Neuronal stem cell (in vitro differentiated cells): ENCODE results near the gene RDH14.

ENCODE experiments used
- DNase-seq: peaks from one replicate; pipeline ENCODE4 v3.0.0-alpha.2; 2013; ENCODE audit warnings: low spot score
- H2AFZ ChIP-seq: one replicate; pipeline ENCODE4 v1.6.1; 2013; ENCODE audit warnings: mild to moderate bottlenecking, low read length, inconsistent platforms
- H2AK5ac ChIP-seq: 2 replicates; pipeline ENCODE4 v1.6.1; 2013; ENCODE audit warnings: low read depth, mild to moderate bottlenecking, inconsistent platforms, low read length, moderate library complexity, mixed read lengths
- H2BK120ac ChIP-seq: 2 replicates; pipeline ENCODE4 v1.6.1; 2013; ENCODE audit warnings: low read depth, mild to moderate bottlenecking, inconsistent platforms, low read length, moderate library complexity, mixed read lengths
- H2BK12ac ChIP-seq: one replicate; pipeline ENCODE4 v1.6.1; 2013; ENCODE audit warnings: low read length, inconsistent platforms
- H2BK15ac ChIP-seq: 2 replicates; pipeline ENCODE4 v1.6.1; 2013; ENCODE audit warnings: mild to moderate bottlenecking, low read length, inconsistent platforms, mixed read lengths
- H2BK5ac ChIP-seq: one replicate; pipeline ENCODE4 v1.6.1; 2013; ENCODE audit warnings: inconsistent platforms, mild to moderate bottlenecking, low read length, moderate library complexity
- H3K14ac ChIP-seq: one replicate; pipeline ENCODE4 v1.6.1; 2013; ENCODE audit warnings: low read length, inconsistent platforms
- H3K18ac ChIP-seq: 2 replicates; pipeline ENCODE4 v1.6.1; 2013; ENCODE audit warnings: low read length, inconsistent platforms
- H3K23ac ChIP-seq: 2 replicates; pipeline ENCODE4 v1.6.1; 2013; ENCODE audit warnings: low read depth, mild to moderate bottlenecking, mixed read lengths, low read length, inconsistent platforms; ENCODE audit not compliant: poor library complexity
- H3K27ac ChIP-seq: replicated peaks from 3 replicates; pipeline ENCODE4 v1.5.1; 2013; ENCODE audit warnings: low read length, inconsistent platforms
- H3K27me3 ChIP-seq, 3 experiments: 2 replicates each; pipeline ENCODE4 v1.6.1; 2013; ENCODE audit warnings: low read length in 3 of 3, mild to moderate bottlenecking in 2 of 3, inconsistent platforms in 1 of 3, low read depth in 1 of 3, mixed read lengths in 1 of 3, moderate library complexity in 1 of 3; ENCODE audit not compliant: control insufficient read depth in 3 of 3, insufficient read depth in 3 of 3
- H3K36me3 ChIP-seq, 2 donors: replicated peaks in 1 of 2; 2 replicates each; pipeline ENCODE4 v1.6.1; 2013; ENCODE audit warnings: low read length in 2 of 2; ENCODE audit not compliant: control insufficient read depth in 2 of 2, insufficient read depth in 2 of 2
- H3K4ac ChIP-seq: 2 replicates; pipeline ENCODE4 v1.6.1; 2013; ENCODE audit warnings: inconsistent platforms, mild to moderate bottlenecking, low read length, moderate library complexity
- H3K4me1 ChIP-seq, 2 donors: 1 replicate in 1 of 2; 2 replicates in 1 of 2; pipeline ENCODE4 v1.6.1; 2013; ENCODE audit warnings: low read length in 2 of 2, low read depth in 1 of 2; ENCODE audit not compliant: control insufficient read depth in 2 of 2, insufficient read depth in 1 of 2
- H3K4me2 ChIP-seq: one replicate; pipeline ENCODE4 v1.6.1; 2013; ENCODE audit warnings: mild to moderate bottlenecking, low read length, inconsistent platforms; ENCODE audit not compliant: insufficient read depth, poor library complexity, severe bottlenecking
- H3K4me3 ChIP-seq, 2 donors: 2 replicates each; pipeline ENCODE4 v1.5.1; 2013; ENCODE audit warnings: low read length in 2 of 2, mild to moderate bottlenecking in 2 of 2, inconsistent platforms in 1 of 2, moderate library complexity in 1 of 2
- H3K79me1 ChIP-seq: one replicate; pipeline ENCODE4 v1.6.1; 2013; ENCODE audit warnings: low read depth, mild to moderate bottlenecking, inconsistent platforms, low read length, moderate library complexity
- H3K9ac ChIP-seq: one replicate; pipeline ENCODE4 v1.6.1; 2013; ENCODE audit warnings: mild to moderate bottlenecking, low read depth, low read length, inconsistent platforms; ENCODE audit not compliant: poor library complexity
- H3K9me3 ChIP-seq, 2 donors: replicated peaks in 1 of 2; 2 replicates each; pipeline versions ENCODE3 to v1.6.1; 2013; ENCODE audit warnings: low read length in 2 of 2, mild to moderate bottlenecking in 2 of 2, inconsistent platforms in 1 of 2, low read depth in 1 of 2, mixed read lengths in 1 of 2, moderate library complexity in 1 of 2; ENCODE audit not compliant: control insufficient read depth in 2 of 2, insufficient read depth in 1 of 2
- H4K8ac ChIP-seq: one replicate; pipeline ENCODE4 v1.6.1; 2013; ENCODE audit warnings: low read depth, mild to moderate bottlenecking, inconsistent platforms, low read length, moderate library complexity
- H4K91ac ChIP-seq: one replicate; pipeline ENCODE4 v1.6.1; 2013; ENCODE audit warnings: low read length, low read depth, mild to moderate bottlenecking, inconsistent platforms; ENCODE audit not compliant: poor library complexity
- WGBS, 2 donors: extraction: QIAGEN DNeasy Blood & Tissue Kit; methylation state at CpG; one replicate each; pipeline ENCODE4 v1.1.7; 2013; ENCODE audit warnings: missing lambda C conversion rate in 2 of 2, mixed read lengths in 1 of 2; ENCODE audit not compliant: insufficient read length in 2 of 2, insufficient replicate concordance in 1 of 2; ENCODE audit errors: extremely low coverage in 2 of 2; 5-methylcytosine and 5-hydroxymethylcytosine counted together

Gene RDH14

DNA sequence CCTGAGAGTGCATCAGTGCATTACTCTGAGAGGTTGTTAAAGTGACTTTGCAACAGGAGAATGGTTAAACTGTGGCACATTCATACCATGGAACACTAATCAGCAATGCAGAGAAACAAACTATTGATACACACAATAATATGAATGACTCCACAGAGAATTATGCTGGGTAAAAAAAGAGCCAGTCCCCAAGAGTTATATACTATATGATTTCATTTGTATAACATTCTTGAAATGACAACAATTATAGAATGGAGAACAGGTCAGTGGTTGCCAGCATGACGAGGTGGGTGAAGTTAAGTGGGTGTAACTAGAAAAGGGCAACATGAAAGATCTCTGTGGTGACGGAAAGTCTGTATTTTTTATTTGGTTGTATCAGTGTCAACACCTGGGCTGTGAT, 31.9 kb upstream of the RDH14 start:
- Histone ChIP-seq H3K36me3 (no peaks in the 10 kb centered on the region), H3K4me1 (no peaks in the 10 kb centered on the region), H3K27me3 (no peaks in the 10 kb centered on the region), H2AFZ (no peak overlapping the region), H3K14ac (no peak overlapping the region), H3K9ac (no peak overlapping the region), H2BK120ac (no peak overlapping the region), H3K4me2 (no peak overlapping the region), H3K23ac (no peak overlapping the region), H3K27ac (no peak overlapping the region), H3K9me3 (no peaks in the 10 kb centered on the region), H2AK5ac (no peak overlapping the region), H3K4me3 (no peak overlapping the region), H3K79me1 (no peaks in the 10 kb centered on the region), H4K8ac (no peak overlapping the region), H4K91ac (no peak overlapping the region), H2BK15ac (no peak overlapping the region), H2BK5ac (no peak overlapping the region), H2BK12ac (no peak overlapping the region), H3K18ac (no peak overlapping the region), H3K4ac (no peak overlapping the region)
- no CpG with 5 or more reads among the region's 2 CpGs for WGBS, 2 donors
- DNase-seq = no peak

DNA sequence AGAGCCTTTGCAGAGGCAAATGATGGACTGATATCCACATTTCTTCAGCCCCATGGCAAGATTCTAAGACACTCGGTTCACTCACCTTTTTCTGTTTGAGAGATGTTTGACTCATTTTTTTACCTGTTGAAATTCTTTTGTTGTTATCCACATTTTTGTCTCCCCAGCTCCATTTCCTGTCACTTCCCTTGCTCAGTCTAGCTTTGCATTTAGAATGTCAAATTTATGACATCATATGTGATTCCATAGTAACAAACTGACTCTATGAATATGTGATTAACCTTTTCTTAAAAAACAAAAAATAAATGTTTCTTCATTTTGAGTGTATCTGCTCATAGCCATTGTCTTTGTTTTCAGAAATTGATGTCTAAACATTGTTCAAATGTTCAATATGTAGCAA, 28.9 kb upstream of the RDH14 start, which contains the start of gene NT5C1B:
Gene NT5C1B, minus strand, starts transcription at position 216 of the 400 bp plus-strand sequence. Its CDS starts 101 bp downstream, at position 115.
- no peak within 1 kb of the TSS for H2BK15ac ChIP-seq

DNA sequence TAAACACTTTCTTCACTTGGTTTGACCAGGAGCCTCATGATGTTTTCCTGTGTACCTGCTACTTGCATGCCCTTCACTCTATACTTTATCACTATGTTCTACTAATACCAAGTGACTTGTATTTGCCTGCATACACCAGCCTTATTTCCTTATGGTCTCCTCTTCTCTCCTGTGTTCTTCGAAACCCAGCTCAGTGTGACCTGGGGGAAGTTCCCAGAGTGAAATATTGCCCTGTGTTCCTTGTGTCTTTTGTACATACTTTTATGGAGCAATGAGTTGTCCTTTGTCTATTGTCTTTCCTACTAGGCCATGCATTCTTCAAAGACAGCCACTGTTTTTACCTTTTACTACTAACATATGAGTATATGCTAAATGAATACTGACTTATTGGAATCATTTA, 28.3 kb upstream of the RDH14 start:
- no peak overlapping the region for H3K18ac ChIP-seq
- DNase-seq = no peak
- H3K4ac ChIP-seq = no peak overlapping the region
- peaks cover 0 to 3% of the 10 kb centered on the region in 2 donors for H3K9me3 ChIP-seq
- no peak overlapping the region for H4K91ac ChIP-seq
- no peak overlapping the region for H2BK12ac ChIP-seq
- H2BK120ac ChIP-seq = no peak overlapping the region
- WGBS, 2 donors = no CpG with 5 or more reads among the region's 1 CpG
- no peak overlapping the region for H4K8ac ChIP-seq
- H3K14ac ChIP-seq = no peak overlapping the region
- no peak overlapping the region for H2BK5ac ChIP-seq
- no peak overlapping the region for H3K23ac ChIP-seq
- H2AK5ac ChIP-seq = no peak overlapping the region
- H3K4me3 ChIP-seq = no peak overlapping the region
- H3K27me3 ChIP-seq = no peaks in the 10 kb centered on the region
- H3K36me3 ChIP-seq = no peaks in the 10 kb centered on the region
- no peak overlapping the region for H2AFZ ChIP-seq
- H3K79me1 ChIP-seq = no peaks in the 10 kb centered on the region
- no peak overlapping the region for H3K27ac ChIP-seq
- no peak overlapping the region for H3K9ac ChIP-seq
- no peak overlapping the region for H3K4me2 ChIP-seq
- no peak overlapping the region for H2BK15ac ChIP-seq
- H3K4me1 ChIP-seq = no peaks in the 10 kb centered on the region

More for the DNA sequence above, 28.9 kb upstream of the RDH14 start, which contains the start of gene NT5C1B:
- Histone ChIP-seq H3K79me1 (no peaks in the 10 kb centered on the region), H2AFZ (no peak within 1 kb of the TSS), H3K4ac (no peak within 1 kb of the TSS), H3K4me3 (no peak within 1 kb of the TSS), H3K27ac (no peak within 1 kb of the TSS), H3K4me1 (no peaks in the 10 kb centered on the region), H3K9ac (no peak within 1 kb of the TSS), H3K23ac (no peak within 1 kb of the TSS), H4K8ac (no peak within 1 kb of the TSS), H2BK5ac (no peak within 1 kb of the TSS), H2AK5ac (no peak within 1 kb of the TSS), H3K9me3 (peaks cover 0 to 3% of the 10 kb centered on the region in 2 donors), H3K36me3 (no peaks in the 10 kb centered on the region), H3K14ac (no peak within 1 kb of the TSS), H4K91ac (no peak within 1 kb of the TSS), H3K27me3 (no peaks in the 10 kb centered on the region), H3K18ac (no peak within 1 kb of the TSS), H3K4me2 (no peak within 1 kb of the TSS), H2BK12ac (no peak within 1 kb of the TSS), H2BK120ac (no peak within 1 kb of the TSS)
- DNase-seq = no peak
- WGBS, 2 donors = no CpG with 5 or more reads among the region's 1 CpG

DNA sequence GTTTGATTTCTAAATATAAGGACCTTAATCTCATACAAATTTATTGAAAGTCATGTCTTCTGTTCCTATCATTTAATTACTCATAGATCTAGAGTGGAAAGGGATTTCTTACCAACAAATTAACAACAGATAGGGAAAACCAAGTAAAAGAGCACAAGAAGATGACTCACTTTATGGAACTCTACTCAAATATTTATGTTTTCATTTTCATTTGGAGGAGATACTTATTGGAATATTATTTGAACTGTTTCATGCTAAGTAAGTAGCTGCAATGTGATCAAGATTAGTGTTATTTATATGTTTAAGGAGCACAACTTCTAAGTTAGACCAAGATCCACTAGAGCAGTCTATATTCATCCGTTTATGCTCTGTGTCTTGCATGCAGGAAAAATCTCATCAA, 27.6 kb upstream of the RDH14 start:
- H2BK5ac ChIP-seq = no peak overlapping the region
- no CpG with 5 or more reads among the region's 1 CpG for WGBS, 2 donors
- H3K4ac ChIP-seq = no peak overlapping the region

More for the DNA sequence above, 27.6 kb upstream of the RDH14 start:
- Histone ChIP-seq H2BK12ac (no peak overlapping the region), H3K4me1 (no peaks in the 10 kb centered on the region), H3K36me3 (no peaks in the 10 kb centered on the region), H2BK120ac (no peak overlapping the region), H3K9ac (no peak overlapping the region), H2AK5ac (no peak overlapping the region), H3K27ac (no peak overlapping the region), H3K18ac (no peak overlapping the region), H4K8ac (no peak overlapping the region), H3K9me3 (peaks cover 0 to 3% of the 10 kb centered on the region in 2 donors), H3K4me2 (no peak overlapping the region), H3K27me3 (no peaks in the 10 kb centered on the region), H2BK15ac (no peak overlapping the region), H3K14ac (no peak overlapping the region), H3K23ac (no peak overlapping the region), H3K4me3 (no peak overlapping the region), H3K79me1 (no peaks in the 10 kb centered on the region), H2AFZ (no peak overlapping the region), H4K91ac (no peak overlapping the region)
- DNase-seq = no peak
